HEK293T (cell line): ENCODE measurements around the gene BIRC6.

Experiments
- BHLHE40 ChIP-seq: fragments of 450-650 bp; IDR thresholded peaks from 2 replicates; pipeline ENCODE4 v1.6.1; 2016; ENCODE audit warnings: mild to moderate bottlenecking, moderate library complexity, borderline replicate concordance
- ELF4 ChIP-seq: fragments of 450-650 bp; IDR thresholded peaks from 2 replicates; pipeline ENCODE4 v1.6.1; 2017; ENCODE audit warnings: antibody characterized with exemption
- FOXA1 ChIP-seq: fragments of 450-650 bp; IDR thresholded peaks from 2 replicates; pipeline ENCODE4 v1.6.1; 2016; ENCODE audit warnings: mild to moderate bottlenecking
- L3MBTL2 ChIP-seq: fragments of 450-650 bp; conservative IDR thresholded peaks from 2 replicates; pipeline ENCODE4 v1.6.1; 2016; ENCODE audit warnings: mild to moderate bottlenecking
- NFRKB ChIP-seq: fragments of 450-650 bp; IDR thresholded peaks from 2 replicates; pipeline ENCODE4 v1.6.1; 2016; ENCODE audit warnings: mild to moderate bottlenecking, moderate library complexity
- SP1 ChIP-seq: fragments of 450-650 bp; IDR thresholded peaks from 2 replicates; pipeline ENCODE4 v1.6.1; 2017
- SUZ12 ChIP-seq: fragments of 450-650 bp; IDR thresholded peaks from 2 replicates; pipeline ENCODE4 v1.6.1; 2016; ENCODE audit warnings: mild to moderate bottlenecking
- TARDBP ChIP-seq: fragments of 450-650 bp; IDR thresholded peaks from 2 replicates; pipeline ENCODE4 v1.6.1; 2016
- TF ChIP-seq, protein P1 (sequence below): fragments of 450-650 bp; IDR thresholded peaks from 2 replicates; pipeline ENCODE4 v1.6.1; 2016

DNA sequence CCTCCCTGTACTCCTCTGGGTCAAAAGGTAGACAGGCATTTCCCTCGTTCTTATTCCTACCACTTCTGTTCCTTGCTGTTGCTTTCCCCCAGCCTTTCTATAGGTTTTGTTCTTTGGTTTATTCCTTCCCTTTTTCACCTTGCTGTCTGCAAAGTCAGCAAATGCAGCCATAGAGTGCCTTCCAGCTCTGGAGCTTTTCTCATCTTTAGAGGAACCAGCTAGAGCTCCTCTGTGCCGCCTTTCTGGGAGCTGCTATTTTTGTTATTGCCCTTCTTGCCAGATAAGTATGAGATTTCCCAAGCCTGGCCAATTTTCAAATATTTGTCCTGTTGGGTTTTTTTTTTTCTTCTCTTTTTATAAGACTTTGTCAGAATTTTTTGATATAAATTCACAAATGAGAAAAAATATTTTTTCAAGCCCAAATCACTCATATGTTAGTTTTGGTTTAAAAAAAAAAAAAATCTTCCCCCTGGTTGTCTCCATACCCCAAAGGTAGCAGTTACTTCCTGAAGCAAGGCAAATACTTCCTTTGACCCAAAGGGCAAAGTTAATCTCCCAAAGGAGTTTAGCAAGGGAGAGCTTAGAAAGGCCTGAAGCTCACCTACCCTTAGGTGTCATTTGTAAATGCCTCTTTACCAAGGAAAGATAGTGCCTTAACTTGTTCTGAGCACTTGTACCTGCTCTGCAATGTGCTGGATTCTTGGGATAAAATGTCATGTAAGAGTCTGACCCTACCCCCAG, 265.9 kb downstream of the BIRC6 start:
- TF ChIP-seq NFRKB (no peak), SP1 (no peak), SUZ12 (no peak), ELF4 (no peak), TARDBP (no peak), FOXA1 (no peak), BHLHE40 (no peak), L3MBTL2 (no peak)
- TF ChIP-seq, protein P1, sequence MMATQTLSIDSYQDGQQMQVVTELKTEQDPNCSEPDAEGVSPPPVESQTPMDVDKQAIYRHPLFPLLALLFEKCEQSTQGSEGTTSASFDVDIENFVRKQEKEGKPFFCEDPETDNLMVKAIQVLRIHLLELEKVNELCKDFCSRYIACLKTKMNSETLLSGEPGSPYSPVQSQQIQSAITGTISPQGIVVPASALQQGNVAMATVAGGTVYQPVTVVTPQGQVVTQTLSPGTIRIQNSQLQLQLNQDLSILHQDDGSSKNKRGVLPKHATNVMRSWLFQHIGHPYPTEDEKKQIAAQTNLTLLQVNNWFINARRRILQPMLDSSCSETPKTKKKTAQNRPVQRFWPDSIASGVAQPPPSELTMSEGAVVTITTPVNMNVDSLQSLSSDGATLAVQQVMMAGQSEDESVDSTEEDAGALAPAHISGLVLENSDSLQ, result no peak
